WTC11 (cell line): ENCODE data around the gene UGT1A10. TPM values are rescaled to one million over a fixed set of nuclear protein-coding genes. Genes with fewer than 3 reads are reported as not detected.

ENCODE experiments used
- ATAC-seq: fragments of 200-7000 bp; cut with Tn5 transposase; 2 replicates; pipeline ENCODE4 v1.10.0; 2021; ENCODE audit warnings: mild to moderate bottlenecking, moderate library complexity
- CTCF ChIA-PET: fragments of 300-600 bp; sonication (Branson Sonifier 250); formaldehyde crosslinking; loops from one replicate; lab custom pipeline; 2021; ENCODE audit warnings: antibody characterized with exemption; lab: Charles Lee
- POLR2A ChIA-PET: fragments of 350-600 bp; sonication (Branson Sonifier 250); formaldehyde crosslinking; loops from one replicate; lab custom pipeline; 2021; ENCODE audit warnings: antibody characterized with exemption; lab: Charles Lee
- DNase-seq: peaks from one replicate; pipeline ENCODE4 v3.0.0; 2021; ENCODE audit warnings: low spot score
- H3K27ac Mint-ChIP-seq: 2 replicates; pipeline ENCODE4 v1.8.0; 2021; ENCODE audit warnings: mixed read lengths
- H3K27me3 Mint-ChIP-seq: 2 replicates; pipeline ENCODE4 v1.8.0; 2021; ENCODE audit warnings: low read depth, mild to moderate bottlenecking, moderate library complexity, mixed read lengths
- H3K36me3 Mint-ChIP-seq: 2 replicates; pipeline ENCODE4 v1.8.0; 2021; ENCODE audit warnings: mixed read lengths
- H3K4me1 Mint-ChIP-seq: 2 replicates; pipeline ENCODE4 v1.8.0; 2022; ENCODE audit warnings: mixed read lengths
- H3K4me3 Mint-ChIP-seq: 2 replicates; pipeline ENCODE4 v1.8.0; 2021; ENCODE audit warnings: mild to moderate bottlenecking, moderate library complexity, mixed read lengths
- H3K9me3 Mint-ChIP-seq: 2 replicates; pipeline ENCODE4 v1.8.0; 2021; ENCODE audit warnings: mixed read lengths
- ARID4B ChIP-seq: sonication (generic); formaldehyde crosslinking; IDR thresholded peaks from 2 replicates; pipeline ENCODE4 v1.8.0; 2023; ENCODE audit warnings: missing genetic modification reagents, mild to moderate bottlenecking, borderline replicate concordance
- CTCF ChIP-seq: fragments of 200-600 bp; IDR thresholded peaks from 2 replicates; pipeline ENCODE4 v1.8.0; 2022; ENCODE audit warnings: antibody characterized with exemption
- ETV6 ChIP-seq: sonication (generic); formaldehyde crosslinking; IDR thresholded peaks from 2 replicates; pipeline ENCODE4 v1.8.1; 2022; ENCODE audit warnings: mild to moderate bottlenecking, missing genetic modification reagents
- HMGA2 ChIP-seq: fragments of 250-450 bp; sonication (Bioruptor Pico); IDR thresholded peaks from 2 replicates; pipeline ENCODE4 v1.4.0; 2021; ENCODE audit warnings: mild to moderate bottlenecking, moderate library complexity
- IRF2 ChIP-seq: sonication (generic); formaldehyde crosslinking; IDR thresholded peaks from 2 replicates; pipeline ENCODE4 v1.8.0; 2022; ENCODE audit warnings: low read depth, missing genetic modification reagents, borderline replicate concordance
- NR2C2 ChIP-seq: sonication (generic); formaldehyde crosslinking; IDR thresholded peaks from 2 replicates; pipeline ENCODE4 v1.8.0; 2022; ENCODE audit warnings: mild to moderate bottlenecking, missing genetic modification reagents
- NR3C1 ChIP-seq: sonication (generic); formaldehyde crosslinking; conservative IDR thresholded peaks from 2 replicates; pipeline ENCODE4 v1.8.1; 2023; ENCODE audit warnings: low read depth, mild to moderate bottlenecking, missing genetic modification reagents
- PRRX2 ChIP-seq: fragments of 250-450 bp; sonication (Bioruptor Pico); IDR thresholded peaks from 2 replicates; pipeline ENCODE4 v1.8.0; 2021; ENCODE audit warnings: mild to moderate bottlenecking
- SOX15 ChIP-seq: fragments of 250-450 bp; sonication (Bioruptor Pico); IDR thresholded peaks from 2 replicates; pipeline ENCODE4 v1.9.0; 2021; ENCODE audit warnings: mild to moderate bottlenecking
- TP53 ChIP-seq: sonication (generic); formaldehyde crosslinking; IDR thresholded peaks from 2 replicates; pipeline ENCODE4 v1.8.1; 2023; ENCODE audit warnings: mild to moderate bottlenecking, missing genetic modification reagents
- ZBTB21 ChIP-seq: sonication (generic); formaldehyde crosslinking; IDR thresholded peaks from 2 replicates; pipeline ENCODE4 v1.8.1; 2023; ENCODE audit warnings: mild to moderate bottlenecking, missing genetic modification reagents, borderline replicate concordance
- ZMAT4 ChIP-seq: fragments of 250-450 bp; sonication (Bioruptor Pico); IDR thresholded peaks from 2 replicates; pipeline ENCODE4 v1.9.0; 2021; ENCODE audit warnings: mild to moderate bottlenecking
- ZNF219 ChIP-seq: sonication (generic); formaldehyde crosslinking; IDR thresholded peaks from 2 replicates; pipeline ENCODE4 v1.8.0; 2023; ENCODE audit warnings: missing genetic modification reagents, mild to moderate bottlenecking, borderline replicate concordance
- ZNF263 ChIP-seq: sonication (generic); formaldehyde crosslinking; IDR thresholded peaks from 2 replicates; pipeline ENCODE4 v1.8.1; 2022; ENCODE audit warnings: low read depth, mild to moderate bottlenecking, moderate library complexity, missing genetic modification reagents
- ZNF396 ChIP-seq: fragments of 250-450 bp; sonication (Bioruptor Pico); IDR thresholded peaks from 2 replicates; pipeline ENCODE4 v1.8.0; 2021; ENCODE audit warnings: mild to moderate bottlenecking, moderate library complexity, borderline replicate concordance
- ZNF423 ChIP-seq: fragments of 250-450 bp; sonication (Bioruptor Pico); IDR thresholded peaks from 2 replicates; pipeline ENCODE4 v2.1.2; 2022; ENCODE audit warnings: mild to moderate bottlenecking, moderate library complexity
- ZNF671 ChIP-seq: fragments of 250-450 bp; sonication (Bioruptor Pico); IDR thresholded peaks from 2 replicates; pipeline ENCODE4 v1.8.0; 2021; ENCODE audit warnings: mild to moderate bottlenecking
- total RNA-seq: library from RNA; stranded (reverse); gene quantifications from 3 replicates; pipeline ENCODE4 v1.2.3, GENCODE V29; 2021

Gene UGT1A10
- total RNA-seq, 1 experiment from 2014 or later = not detected

GRCh38 chr2:233711312-233712008, 75.2 kb downstream of the UGT1A10 start:
- TF ChIP-seq NR2C2 (no peak), ARID4B (CRISPR knock-in tag) (no peak), ZNF423 (CRISPR knock-in tag) (peak; percentile 88), CTCF (peak; percentile 80), ETV6 (CRISPR knock-in tag) (no peak), ZNF396 (CRISPR knock-in tag) (no peak), NR3C1 (CRISPR knock-in tag) (no peak), ZNF219 (no peak), ZBTB21 (CRISPR knock-in tag) (no peak)
- Mint-ChIP-seq H3K4me3 (no peak overlapping the region), H3K27me3 (no peaks in the 10 kb centered on the region; the same call in 1 of the 2 replicates), H3K36me3 (no peaks in the 10 kb centered on the region), H3K4me1 (peaks cover 4% of the 10 kb centered on the region; the same call in 1 of the 2 replicates), H3K9me3 (peaks cover 3% of the 10 kb centered on the region), H3K27ac (no peak overlapping the region)
- ChIA-PET POLR2A (no interaction called here), CTCF (interaction anchor here (0.6 to 3.2 kb wide), 16 partner anchors 12 to 295 kb away, joined by 3 to 19 read pairs (median 4); partner anchors contain the start of genes UGT1A7 and UGT1A9)
- peak; percentile 97 for ATAC-seq
- DNase-seq = peak; percentile 89

- TF ChIP-seq PRRX2 (CRISPR knock-in tag) (no peak), TP53 (CRISPR knock-in tag) (no peak), ZNF263 (CRISPR knock-in tag) (no peak), ZNF671 (CRISPR knock-in tag) (no peak), IRF2 (no peak), HMGA2 (CRISPR knock-in tag) (no peak), ZNF219 (no peak), ZMAT4 (no peak), SOX15 (CRISPR knock-in tag) (no peak)
Measured at GRCh38 chr2:233712611-233713261, 76.5 kb downstream of the UGT1A10 start, which contains the start of gene UGT1A5. TSS of gene UGT1A5 (plus strand) at chr2:233712907. CDS start at chr2:233712992, 85 bp downstream.

More at GRCh38 chr2:233712611-233713261, 76.5 kb downstream of the UGT1A10 start, which contains the start of gene UGT1A5:
- Mint-ChIP-seq H3K4me1 (peaks cover 4% of the 10 kb centered on the region; the same call in 1 of the 2 replicates), H3K36me3 (no peaks in the 10 kb centered on the region), H3K27me3 (no peaks in the 10 kb centered on the region), H3K27ac (no peak within 1 kb of the TSS), H3K9me3 (peaks cover 6% of the 10 kb centered on the region), H3K4me3 (no peak within 1 kb of the TSS)
- POLR2A ChIA-PET = no interaction called here
- ATAC-seq = no peak
- CTCF ChIA-PET = interaction anchor here (1.7 to 3.2 kb wide), 4 partner anchors 13 to 264 kb away, joined by 4 to 19 read pairs (median 12); no protein-coding TSS in a partner anchor
- DNase-seq = no peak
